ENCODE data around the gene QRFP.

- TF ChIP-seq CTCF (IDR thresholded peaks at IDR 0.05) (no peak), POLR2A (IDR thresholded peaks at IDR 0.05) (no peak)
Observed at GRCh38 chr9:130920762-130921299, 24.2 kb upstream of the QRFP start.

Measured in thyroid gland (tissue), 4 donors.